WTC11 (cell line): Measurements from ENCODE around the gene RIOK1.

ENCODE experiments used
- ATF2 ChIP-seq: sonication (generic); formaldehyde crosslinking; IDR thresholded peaks from 2 replicates; pipeline ENCODE4 v1.8.1; 2022; ENCODE audit warnings: low read depth, missing genetic modification reagents, borderline replicate concordance
- ATF6 ChIP-seq: sonication (generic); formaldehyde crosslinking; IDR thresholded peaks from 2 replicates; pipeline ENCODE4 v1.8.1; 2023; ENCODE audit warnings: mild to moderate bottlenecking, missing genetic modification reagents
- CTCF ChIP-seq: fragments of 200-600 bp; IDR thresholded peaks from 2 replicates; pipeline ENCODE4 v1.8.0; 2022; ENCODE audit warnings: antibody characterized with exemption
- E2F4 ChIP-seq: sonication (generic); formaldehyde crosslinking; IDR thresholded peaks from 2 replicates; pipeline ENCODE4 v1.8.1; 2022; ENCODE audit warnings: low read depth, mild to moderate bottlenecking, moderate library complexity, missing genetic modification reagents, borderline replicate concordance
- ELF4 ChIP-seq: sonication (generic); formaldehyde crosslinking; IDR thresholded peaks from 2 replicates; pipeline ENCODE4 v1.8.1; 2022; ENCODE audit warnings: low read depth, mild to moderate bottlenecking, moderate library complexity, missing genetic modification reagents
- ESRRA ChIP-seq: sonication (generic); formaldehyde crosslinking; IDR thresholded peaks from 2 replicates; pipeline ENCODE4 v1.8.1; 2022; ENCODE audit warnings: mild to moderate bottlenecking, missing genetic modification reagents, borderline replicate concordance
- FOXP1 ChIP-seq: sonication (generic); formaldehyde crosslinking; IDR thresholded peaks from 2 replicates; pipeline ENCODE4 v1.8.0; 2022; ENCODE audit warnings: missing genetic modification reagents, mild to moderate bottlenecking, moderate library complexity, borderline replicate concordance
- FOXP4 ChIP-seq: sonication (generic); formaldehyde crosslinking; IDR thresholded peaks from 2 replicates; pipeline ENCODE4 v1.8.0; 2022; ENCODE audit warnings: mild to moderate bottlenecking, missing genetic modification reagents
- IRF1 ChIP-seq: sonication (generic); formaldehyde crosslinking; IDR thresholded peaks from 2 replicates; pipeline ENCODE4 v1.8.0; 2023; ENCODE audit warnings: missing genetic modification reagents
- MAX ChIP-seq: sonication (generic); formaldehyde crosslinking; IDR thresholded peaks from 2 replicates; pipeline ENCODE4 v1.8.0; 2022; ENCODE audit warnings: mild to moderate bottlenecking, missing genetic modification reagents
- MLX ChIP-seq: sonication (generic); formaldehyde crosslinking; IDR thresholded peaks from 2 replicates; pipeline ENCODE4 v1.8.1; 2023; ENCODE audit warnings: mild to moderate bottlenecking, missing genetic modification reagents, moderate library complexity
- NFE2L1 ChIP-seq: sonication (generic); formaldehyde crosslinking; IDR thresholded peaks from 2 replicates; pipeline ENCODE4 v1.8.1; 2023; ENCODE audit warnings: missing genetic modification reagents
- USF2 ChIP-seq: sonication (generic); formaldehyde crosslinking; IDR thresholded peaks from 2 replicates; pipeline ENCODE4 v1.8.1; 2023; ENCODE audit warnings: mild to moderate bottlenecking, missing genetic modification reagents, moderate library complexity
- ZNF512 ChIP-seq: sonication (generic); formaldehyde crosslinking; IDR thresholded peaks from 2 replicates; pipeline ENCODE4 v1.8.1; 2022; ENCODE audit warnings: missing genetic modification reagents, borderline replicate concordance

- TF ChIP-seq IRF1 = no peak
- no peak for TF ChIP-seq ATF2 (CRISPR knock-in tag)
- no peak for TF ChIP-seq ATF6 (CRISPR knock-in tag)
- no peak for TF ChIP-seq CTCF
- no peak for TF ChIP-seq USF2
- no peak for TF ChIP-seq FOXP1 (CRISPR knock-in tag)
- no peak for TF ChIP-seq NFE2L1 (CRISPR knock-in tag)
- TF ChIP-seq FOXP4 (CRISPR knock-in tag) = no peak
- TF ChIP-seq ESRRA = no peak
- TF ChIP-seq ELF4 (CRISPR knock-in tag) = no peak
- TF ChIP-seq E2F4 (CRISPR knock-in tag) = no peak
- no peak for TF ChIP-seq MLX (CRISPR knock-in tag)
- no peak for TF ChIP-seq MAX (CRISPR knock-in tag)
- no peak for TF ChIP-seq ZNF512 (CRISPR knock-in tag)
Measured at GRCh38 chr6:7461416-7461815, 71.8 kb downstream of the RIOK1 start.
